Measurements from ENCODE around the gene RNASE12. TPM values are rescaled to one million over a fixed set of nuclear protein-coding genes. Genes with fewer than 3 reads are reported as not detected.

Gene RNASE12
- total RNA-seq, 1 donor, result not detected

DNA sequence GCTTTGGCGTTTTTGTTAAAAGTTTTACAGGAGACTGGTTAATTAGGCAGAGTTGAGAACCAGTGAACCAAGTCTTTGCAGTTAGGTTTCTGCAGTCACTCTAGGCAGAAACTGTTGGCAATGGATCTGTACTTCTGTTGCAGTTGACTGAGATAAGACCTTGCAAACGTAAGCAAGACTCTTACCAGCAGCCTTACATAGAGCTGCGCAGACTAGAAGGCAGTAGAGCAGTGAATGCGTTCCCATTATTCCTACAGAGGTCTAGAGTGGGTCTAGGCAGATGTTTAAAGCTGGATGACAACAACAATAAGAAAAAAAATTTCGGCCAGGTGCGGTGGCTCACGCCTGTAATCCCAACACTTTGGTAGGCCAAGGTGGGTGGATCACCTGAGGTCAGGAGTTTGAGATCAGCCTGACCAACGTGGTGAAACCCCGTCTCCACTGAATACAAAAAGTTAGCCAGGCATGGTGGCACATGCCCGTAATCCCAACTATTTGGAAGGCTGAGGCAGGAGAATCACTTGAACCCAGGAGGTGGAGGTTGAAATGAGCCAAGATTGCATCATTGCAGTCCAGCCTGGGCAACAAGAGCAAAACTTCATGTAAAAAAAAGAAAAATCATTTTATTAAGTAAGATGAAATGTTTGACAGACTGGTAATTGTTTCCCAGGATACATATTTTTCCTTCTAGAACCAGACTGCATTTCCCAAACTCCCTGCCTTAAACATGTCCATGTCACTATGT, 42.6 kb downstream of the RNASE12 start:
- no peak for DNase-seq (ENCODE audit: low read depth in 2 of 3, low spot score in 2 of 3)

- DNase-seq (ENCODE audit: low read depth in 2 of 3, low spot score in 2 of 3), result no peak
Observed at GRCh38 chr14:20546877-20547276, 44.3 kb downstream of the RNASE12 start.

Other genes starting within 250 kb of the RNASE12 start
- gene PARP2, start 247.7 kb downstream of the RNASE12 start, total RNA-seq, result 8.3 TPM
- 27.5 TPM for gene TEP1, start 177.9 kb downstream of the RNASE12 start, total RNA-seq
- 0.27 TPM for gene KLHL33, start 155.2 kb downstream of the RNASE12 start, total RNA-seq
- 130 TPM for gene OSGEP, start 136.6 kb downstream of the RNASE12 start, total RNA-seq
- 253 TPM for gene APEX1, start 136.2 kb downstream of the RNASE12 start, total RNA-seq
- gene PIP4P1, start 129.9 kb downstream of the RNASE12 start, total RNA-seq, result 36.1 TPM
- 86.4 TPM for gene PNP, start 122.0 kb downstream of the RNASE12 start, total RNA-seq
- gene RNASE10, start 85.8 kb downstream of the RNASE12 start, total RNA-seq, result not detected
- not detected for gene RNASE9, start 30.3 kb downstream of the RNASE12 start, total RNA-seq
- not detected for gene RNASE11, start 3.4 kb downstream of the RNASE12 start, total RNA-seq
- not detected for gene OR6S1, start 50.3 kb upstream of the RNASE12 start, total RNA-seq
- 8.9 TPM for gene RNASE4, start 93.2 kb upstream of the RNASE12 start, total RNA-seq
- 2.7 TPM for gene ANG, start 97.4 kb upstream of the RNASE12 start, total RNA-seq
- gene EDDM3A, start 154.5 kb upstream of the RNASE12 start, total RNA-seq, result not detected
- not detected for gene EDDM3B, start 177.0 kb upstream of the RNASE12 start, total RNA-seq
- 3.8 TPM for gene RNASE6, start 189.9 kb upstream of the RNASE12 start, total RNA-seq
- 1.3 TPM for gene RNASE1, start 211.5 kb upstream of the RNASE12 start, total RNA-seq